HepG2 (cell line): ENCODE results near the gene NT5M. TPM values are rescaled to one million over a fixed set of nuclear protein-coding genes. Genes with fewer than 3 reads are reported as not detected.

Experiments used
- CCAR2 ChIP-seq: fragments of 200-400 bp; formaldehyde crosslinking; optimal IDR thresholded peaks from 2 replicates; pipeline ENCODE3; 2018; ENCODE audit warnings: low read depth, mild to moderate bottlenecking, low read length, moderate library complexity
- CHD4 ChIP-seq: fragments of 200-600 bp; sonication (generic); IDR thresholded peaks from 2 replicates; pipeline ENCODE4 v1.7.0; 2017; ENCODE audit warnings: mild to moderate bottlenecking, low read length, borderline replicate concordance
- ELF1 ChIP-seq: sonication (generic); formaldehyde crosslinking; IDR thresholded peaks from 2 replicates; pipeline ENCODE4 v1.4.0; 2020; ENCODE audit warnings: missing genetic modification reagents
- HOXA3 ChIP-seq: sonication (generic); formaldehyde crosslinking; IDR thresholded peaks from 2 replicates; pipeline ENCODE4 v1.5.0; 2020; ENCODE audit warnings: missing genetic modification reagents
- PPARG ChIP-seq: conservative IDR thresholded peaks from 2 replicates; pipeline ENCODE4 v1.6.1; 2016; ENCODE audit warnings: missing biosample characterization, missing genetic modification reagents
- SALL1 ChIP-seq: sonication (generic); formaldehyde crosslinking; IDR thresholded peaks from 2 replicates; pipeline ENCODE4 v1.8.0; 2022; ENCODE audit warnings: mild to moderate bottlenecking, missing genetic modification reagents
- SIN3A ChIP-seq: IDR thresholded peaks from 2 replicates; pipeline ENCODE4 v1.6.1; 2011; ENCODE audit warnings: low read depth, mild to moderate bottlenecking, control low read depth, low read length, borderline replicate concordance
- TBX2 ChIP-seq: sonication (generic); formaldehyde crosslinking; IDR thresholded peaks from 2 replicates; pipeline ENCODE4 v1.5.0; 2020; ENCODE audit warnings: missing genetic modification reagents, mild to moderate bottlenecking, borderline replicate concordance
- ZNF121 ChIP-seq: sonication (generic); formaldehyde crosslinking; IDR thresholded peaks from 2 replicates; pipeline ENCODE4 v1.5.0; 2020; ENCODE audit warnings: mild to moderate bottlenecking, missing genetic modification reagents
- ZNF296 ChIP-seq: sonication (generic); formaldehyde crosslinking; conservative IDR thresholded peaks from 2 replicates; pipeline ENCODE4 v1.5.0; 2020; ENCODE audit warnings: mild to moderate bottlenecking, missing genetic modification reagents
- ZNF619 ChIP-seq: sonication (generic); formaldehyde crosslinking; IDR thresholded peaks from 2 replicates; pipeline ENCODE4 v1.4.0; 2020; ENCODE audit warnings: mild to moderate bottlenecking, missing genetic modification reagents
- polyA plus RNA-seq, 8 experiments: library from polyadenylated mRNA; depleted of rRNA in 3 of 8; stranded (reverse) in 7 of 8; unstranded in 1 of 8; fragments of >200 nt; fragmentation: Illumina TruSeq in 4 of 8; extraction: Trizol in 4 of 8; gene quantifications; 2 replicates each; pipeline versions ENCODE4 v1.2.1 to v1.2.3, GENCODE V29; 2011 to 2016; ENCODE audit warnings: low read depth in 4 of 8, missing spikeins in 1 of 8, mixed read lengths in 1 of 8; ENCODE audit not compliant: insufficient read depth in 1 of 8
- total RNA-seq, 5 experiments: library from RNA; depleted of rRNA; stranded (reverse); fragments of >200 nt; fragmentation: Illumina TruSeq; extraction: Trizol; gene quantifications; 2 replicates each; pipeline ENCODE4 v1.2.3, GENCODE V29; 2016; ENCODE audit warnings: low read depth in 1 of 5
- TF ChIP-seq, protein P1 (sequence below): sonication (generic); formaldehyde crosslinking; IDR thresholded peaks from 2 replicates; pipeline ENCODE4 v1.9.0; 2021; ENCODE audit warnings: mild to moderate bottlenecking, missing genetic modification reagents
- TF ChIP-seq, protein P2 (sequence below): sonication (generic); formaldehyde crosslinking; IDR thresholded peaks from 2 replicates; pipeline ENCODE4 v1.4.0; 2020; ENCODE audit warnings: missing genetic modification reagents
- TF ChIP-seq, protein P3 (sequence below): sonication (generic); formaldehyde crosslinking; IDR thresholded peaks from 2 replicates; pipeline ENCODE4 v1.5.1; 2020; ENCODE audit warnings: mild to moderate bottlenecking, moderate library complexity, missing genetic modification reagents
- TF ChIP-seq, protein P4 (sequence below): sonication (generic); formaldehyde crosslinking; IDR thresholded peaks from 2 replicates; pipeline ENCODE4 v1.5.1; 2020; ENCODE audit warnings: mild to moderate bottlenecking, missing genetic modification reagents, borderline replicate concordance

NT5M gene
- total and polyA plus RNA-seq, 2 of the 13 experiments (the other 11 are each of a cell fraction or from before 2014, with no cell fraction given) = 0.55 to 0.78 TPM

DNA sequence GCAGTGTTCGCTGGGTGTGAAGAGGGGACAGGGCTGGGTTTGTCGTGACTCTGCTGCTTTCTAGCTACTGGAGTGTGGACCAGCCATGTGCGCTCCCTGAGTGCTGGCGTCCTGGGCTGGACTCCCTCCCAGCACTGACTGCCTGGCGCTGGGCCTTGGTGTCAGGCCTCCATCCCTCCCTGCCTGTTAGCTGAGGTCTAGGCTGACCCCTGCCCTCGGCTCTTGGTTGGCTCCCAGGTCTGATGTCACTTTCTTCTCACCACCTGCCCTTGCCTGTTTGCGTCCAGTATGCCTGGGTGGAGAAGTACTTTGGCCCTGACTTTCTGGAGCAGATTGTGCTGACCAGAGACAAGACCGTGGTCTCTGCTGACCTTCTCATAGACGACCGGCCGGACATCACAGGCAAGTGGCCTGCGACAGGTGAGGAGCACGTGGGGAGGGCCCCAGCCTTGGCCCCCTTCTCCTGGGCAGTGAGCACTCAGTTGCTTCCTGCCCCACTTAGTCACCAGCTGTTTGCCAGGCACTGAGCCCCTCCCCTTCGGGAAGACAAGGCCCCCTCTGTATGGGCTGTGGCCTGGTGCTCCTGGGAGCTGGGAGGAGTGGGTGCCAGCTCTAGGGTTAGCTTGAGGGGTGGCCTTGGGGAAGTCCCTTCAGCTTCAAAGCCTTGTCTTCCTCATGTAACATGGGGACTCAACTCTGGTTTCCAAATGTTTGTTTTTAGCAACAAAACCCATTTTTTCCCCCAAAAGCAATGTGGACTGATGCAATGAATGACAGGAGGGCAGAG lies 41.5 kb downstream of the NT5M start (continued):
- peak; percentile 23; the same call in 1 of the 2 replicates for TF ChIP-seq HOXA3 (CRISPR knock-in tag)
- TF ChIP-seq, protein P1, sequence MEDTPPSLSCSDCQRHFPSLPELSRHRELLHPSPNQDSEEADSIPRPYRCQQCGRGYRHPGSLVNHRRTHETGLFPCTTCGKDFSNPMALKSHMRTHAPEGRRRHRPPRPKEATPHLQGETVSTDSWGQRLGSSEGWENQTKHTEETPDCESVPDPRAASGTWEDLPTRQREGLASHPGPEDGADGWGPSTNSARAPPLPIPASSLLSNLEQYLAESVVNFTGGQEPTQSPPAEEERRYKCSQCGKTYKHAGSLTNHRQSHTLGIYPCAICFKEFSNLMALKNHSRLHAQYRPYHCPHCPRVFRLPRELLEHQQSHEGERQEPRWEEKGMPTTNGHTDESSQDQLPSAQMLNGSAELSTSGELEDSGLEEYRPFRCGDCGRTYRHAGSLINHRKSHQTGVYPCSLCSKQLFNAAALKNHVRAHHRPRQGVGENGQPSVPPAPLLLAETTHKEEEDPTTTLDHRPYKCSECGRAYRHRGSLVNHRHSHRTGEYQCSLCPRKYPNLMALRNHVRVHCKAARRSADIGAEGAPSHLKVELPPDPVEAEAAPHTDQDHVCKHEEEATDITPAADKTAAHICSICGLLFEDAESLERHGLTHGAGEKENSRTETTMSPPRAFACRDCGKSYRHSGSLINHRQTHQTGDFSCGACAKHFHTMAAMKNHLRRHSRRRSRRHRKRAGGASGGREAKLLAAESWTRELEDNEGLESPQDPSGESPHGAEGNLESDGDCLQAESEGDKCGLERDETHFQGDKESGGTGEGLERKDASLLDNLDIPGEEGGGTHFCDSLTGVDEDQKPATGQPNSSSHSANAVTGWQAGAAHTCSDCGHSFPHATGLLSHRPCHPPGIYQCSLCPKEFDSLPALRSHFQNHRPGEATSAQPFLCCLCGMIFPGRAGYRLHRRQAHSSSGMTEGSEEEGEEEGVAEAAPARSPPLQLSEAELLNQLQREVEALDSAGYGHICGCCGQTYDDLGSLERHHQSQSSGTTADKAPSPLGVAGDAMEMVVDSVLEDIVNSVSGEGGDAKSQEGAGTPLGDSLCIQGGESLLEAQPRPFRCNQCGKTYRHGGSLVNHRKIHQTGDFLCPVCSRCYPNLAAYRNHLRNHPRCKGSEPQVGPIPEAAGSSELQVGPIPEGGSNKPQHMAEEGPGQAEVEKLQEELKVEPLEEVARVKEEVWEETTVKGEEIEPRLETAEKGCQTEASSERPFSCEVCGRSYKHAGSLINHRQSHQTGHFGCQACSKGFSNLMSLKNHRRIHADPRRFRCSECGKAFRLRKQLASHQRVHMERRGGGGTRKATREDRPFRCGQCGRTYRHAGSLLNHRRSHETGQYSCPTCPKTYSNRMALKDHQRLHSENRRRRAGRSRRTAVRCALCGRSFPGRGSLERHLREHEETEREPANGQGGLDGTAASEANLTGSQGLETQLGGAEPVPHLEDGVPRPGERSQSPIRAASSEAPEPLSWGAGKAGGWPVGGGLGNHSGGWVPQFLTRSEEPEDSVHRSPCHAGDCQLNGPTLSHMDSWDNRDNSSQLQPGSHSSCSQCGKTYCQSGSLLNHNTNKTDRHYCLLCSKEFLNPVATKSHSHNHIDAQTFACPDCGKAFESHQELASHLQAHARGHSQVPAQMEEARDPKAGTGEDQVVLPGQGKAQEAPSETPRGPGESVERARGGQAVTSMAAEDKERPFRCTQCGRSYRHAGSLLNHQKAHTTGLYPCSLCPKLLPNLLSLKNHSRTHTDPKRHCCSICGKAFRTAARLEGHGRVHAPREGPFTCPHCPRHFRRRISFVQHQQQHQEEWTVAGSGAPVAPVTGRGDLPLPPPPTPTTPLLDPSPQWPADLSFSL = no peak
- peak; percentile 56 for TF ChIP-seq ELF1 (CRISPR knock-in tag)
- TF ChIP-seq, protein P2, sequence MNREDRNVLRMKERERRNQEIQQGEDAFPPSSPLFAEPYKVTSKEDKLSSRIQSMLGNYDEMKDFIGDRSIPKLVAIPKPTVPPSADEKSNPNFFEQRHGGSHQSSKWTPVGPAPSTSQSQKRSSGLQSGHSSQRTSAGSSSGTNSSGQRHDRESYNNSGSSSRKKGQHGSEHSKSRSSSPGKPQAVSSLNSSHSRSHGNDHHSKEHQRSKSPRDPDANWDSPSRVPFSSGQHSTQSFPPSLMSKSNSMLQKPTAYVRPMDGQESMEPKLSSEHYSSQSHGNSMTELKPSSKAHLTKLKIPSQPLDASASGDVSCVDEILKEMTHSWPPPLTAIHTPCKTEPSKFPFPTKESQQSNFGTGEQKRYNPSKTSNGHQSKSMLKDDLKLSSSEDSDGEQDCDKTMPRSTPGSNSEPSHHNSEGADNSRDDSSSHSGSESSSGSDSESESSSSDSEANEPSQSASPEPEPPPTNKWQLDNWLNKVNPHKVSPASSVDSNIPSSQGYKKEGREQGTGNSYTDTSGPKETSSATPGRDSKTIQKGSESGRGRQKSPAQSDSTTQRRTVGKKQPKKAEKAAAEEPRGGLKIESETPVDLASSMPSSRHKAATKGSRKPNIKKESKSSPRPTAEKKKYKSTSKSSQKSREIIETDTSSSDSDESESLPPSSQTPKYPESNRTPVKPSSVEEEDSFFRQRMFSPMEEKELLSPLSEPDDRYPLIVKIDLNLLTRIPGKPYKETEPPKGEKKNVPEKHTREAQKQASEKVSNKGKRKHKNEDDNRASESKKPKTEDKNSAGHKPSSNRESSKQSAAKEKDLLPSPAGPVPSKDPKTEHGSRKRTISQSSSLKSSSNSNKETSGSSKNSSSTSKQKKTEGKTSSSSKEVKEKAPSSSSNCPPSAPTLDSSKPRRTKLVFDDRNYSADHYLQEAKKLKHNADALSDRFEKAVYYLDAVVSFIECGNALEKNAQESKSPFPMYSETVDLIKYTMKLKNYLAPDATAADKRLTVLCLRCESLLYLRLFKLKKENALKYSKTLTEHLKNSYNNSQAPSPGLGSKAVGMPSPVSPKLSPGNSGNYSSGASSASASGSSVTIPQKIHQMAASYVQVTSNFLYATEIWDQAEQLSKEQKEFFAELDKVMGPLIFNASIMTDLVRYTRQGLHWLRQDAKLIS (CRISPR knock-in tag) = no peak
- no peak for TF ChIP-seq SIN3A
- TF ChIP-seq TBX2 (CRISPR knock-in tag) = no peak
- no peak for TF ChIP-seq ZNF619 (CRISPR knock-in tag)
- peak; percentile 42; the same call in 1 of the 2 replicates for TF ChIP-seq PPARG (CRISPR knock-in tag)
- TF ChIP-seq ZNF121 (CRISPR knock-in tag) = no peak
- TF ChIP-seq, protein P3, sequence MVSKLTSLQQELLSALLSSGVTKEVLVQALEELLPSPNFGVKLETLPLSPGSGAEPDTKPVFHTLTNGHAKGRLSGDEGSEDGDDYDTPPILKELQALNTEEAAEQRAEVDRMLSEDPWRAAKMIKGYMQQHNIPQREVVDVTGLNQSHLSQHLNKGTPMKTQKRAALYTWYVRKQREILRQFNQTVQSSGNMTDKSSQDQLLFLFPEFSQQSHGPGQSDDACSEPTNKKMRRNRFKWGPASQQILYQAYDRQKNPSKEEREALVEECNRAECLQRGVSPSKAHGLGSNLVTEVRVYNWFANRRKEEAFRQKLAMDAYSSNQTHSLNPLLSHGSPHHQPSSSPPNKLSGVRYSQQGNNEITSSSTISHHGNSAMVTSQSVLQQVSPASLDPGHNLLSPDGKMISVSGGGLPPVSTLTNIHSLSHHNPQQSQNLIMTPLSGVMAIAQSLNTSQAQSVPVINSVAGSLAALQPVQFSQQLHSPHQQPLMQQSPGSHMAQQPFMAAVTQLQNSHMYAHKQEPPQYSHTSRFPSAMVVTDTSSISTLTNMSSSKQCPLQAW (CRISPR knock-in tag) = peak; percentile 27; the same call in 1 of the 2 replicates
- 0 out of 2 replicates have a peak, but pooled peaks have one; percentile 20 for TF ChIP-seq ZNF296 (CRISPR knock-in tag)
- TF ChIP-seq CHD4 = no peak
- TF ChIP-seq CCAR2 = no peak
- peak; percentile 65 for TF ChIP-seq SALL1 (CRISPR knock-in tag)
- TF ChIP-seq, protein P4, sequence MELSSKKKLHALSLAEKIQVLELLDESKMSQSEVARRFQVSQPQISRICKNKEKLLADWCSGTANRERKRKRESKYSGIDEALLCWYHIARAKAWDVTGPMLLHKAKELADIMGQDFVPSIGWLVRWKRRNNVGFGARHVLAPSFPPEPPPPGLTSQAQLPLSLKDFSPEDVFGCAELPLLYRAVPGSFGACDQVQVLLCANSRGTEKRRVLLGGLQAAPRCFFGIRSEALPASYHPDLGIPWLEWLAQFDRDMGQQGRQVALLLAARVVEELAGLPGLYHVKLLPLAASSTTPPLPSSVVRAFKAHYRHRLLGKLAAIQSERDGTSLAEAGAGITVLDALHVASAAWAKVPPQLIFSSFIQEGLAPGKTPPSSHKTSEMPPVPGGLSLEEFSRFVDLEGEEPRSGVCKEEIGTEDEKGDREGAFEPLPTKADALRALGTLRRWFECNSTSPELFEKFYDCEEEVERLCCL (CRISPR knock-in tag) = no peak
